Ovary (tissue), 9 donors: ENCODE measurements around the gene BNC2. TPM values are rescaled to one million over a fixed set of nuclear protein-coding genes. Genes with fewer than 3 reads are reported as not detected.

Source experiments
- DNase-seq, 5 donors: peaks; one replicate each; pipeline ENCODE4 v3.0.0-alpha.2; 2019 to 2020
- H3K27ac ChIP-seq, 2 donors: fragments of 200-600 bp; one replicate each; pipeline versions ENCODE4 v1.5.1 to v1.8.0; 2019 to 2022
- H3K27me3 ChIP-seq: fragments of 200-600 bp; one replicate; pipeline ENCODE4 v1.8.0; 2022
- H3K36me3 ChIP-seq: fragments of 200-600 bp; sonication (generic); one replicate; pipeline ENCODE4 v1.5.1; 2019
- H3K4me1 ChIP-seq: one replicate; pipeline ENCODE4 v1.8.1; 2013; ENCODE audit warnings: mild to moderate bottlenecking, moderate library complexity; ENCODE audit not compliant: insufficient read depth
- H3K4me3 ChIP-seq: fragments of 200-600 bp; sonication (generic); one replicate; pipeline ENCODE4 v1.5.1; 2017
- H3K9me3 ChIP-seq, 2 donors: fragments of 200-600 bp in 1 of 2; sonication (generic) in 1 of 2; one replicate each; pipeline versions ENCODE4 v1.5.1 to v1.8.1; 2013 to 2019; ENCODE audit warnings: mild to moderate bottlenecking in 1 of 2, moderate library complexity in 1 of 2
- EP300 ChIP-seq: sonication (generic); formaldehyde crosslinking; IDR thresholded peaks from one replicate; pipeline ENCODE4 v1.6.1; 2017; ENCODE audit warnings: antibody characterized with exemption
- POLR2A ChIP-seq: fragments of 450-650 bp; IDR thresholded peaks from one replicate; pipeline ENCODE4 v1.6.1; 2017; ENCODE audit warnings: antibody characterized with exemption, mild to moderate bottlenecking, moderate library complexity
- WGBS, 3 donors: extraction: QIAGEN DNeasy Blood & Tissue Kit in 1 of 3; methylation state at CpG; one replicate each; pipeline versions ENCODE4 v1.1.5 to v1.1.7; 2013 to 2017; 5-methylcytosine and 5-hydroxymethylcytosine counted together
- intact Hi-C, 4 donors: fragments of 100-400 bp; cut with DNase I; formaldehyde crosslinking; loops; one replicate each; pipeline versions ENCODE4 v1.11.0 to v1.15.1; 2022 to 2023
- polyA plus RNA-seq, 2 donors: library from polyadenylated mRNA; stranded (reverse); fragments of 200-250 nt in 1 of 2; fragments of 350-450 nt in 1 of 2; fragmentation: Illumina TruSeq in 1 of 2; extraction: RNeasy Lipid Tissue Mini Kit (QIAGEN cat#74804) in 1 of 2; gene quantifications; one replicate each; pipeline ENCODE4 v1.2.3, GENCODE V29; 2013 to 2014
- total RNA-seq, 7 donors: library from RNA; depleted of rRNA in 2 of 7; stranded (reverse); fragments of >200 nt in 2 of 7; fragmentation: NEBNext Ultra II Directional in 3 of 7; extraction: Animal tissue kit (Norgen Biotek cat#: 25700) in 3 of 7; gene quantifications; one replicate each; pipeline versions ENCODE4 v1.1.0 to v1.2.4, GENCODE V29; 2016 to 2023
- TF ChIP-seq, protein P1 (sequence below), 3 donors: fragments of 450-650 bp in 2 of 3; fragments of 200-600 bp in 1 of 3; IDR thresholded peaks; one replicate each; pipeline versions ENCODE4 v1.5.1 to v1.8.0; 2016 to 2022; ENCODE audit warnings: antibody characterized with exemption in 3 of 3, mild to moderate bottlenecking in 1 of 3
- donor health status: DM: no; HTN: no; CAD: no; lungs with moderate emphysema.
- donor health status: DM: no; HTN: no; CAD: no.
- donor health status: Bipolar disorder and iron deficiency.
- donor health status: DM: yes; HTN: yes; CAD: no.
- donor health status: DM: no; HTN: no; CAD: no.
- donor health status: DM: yes; HTN: yes; CAD: no.

Gene BNC2
- total and polyA plus RNA-seq, 9 donors = 17.2 to 232 (median 197) TPM

DNA sequence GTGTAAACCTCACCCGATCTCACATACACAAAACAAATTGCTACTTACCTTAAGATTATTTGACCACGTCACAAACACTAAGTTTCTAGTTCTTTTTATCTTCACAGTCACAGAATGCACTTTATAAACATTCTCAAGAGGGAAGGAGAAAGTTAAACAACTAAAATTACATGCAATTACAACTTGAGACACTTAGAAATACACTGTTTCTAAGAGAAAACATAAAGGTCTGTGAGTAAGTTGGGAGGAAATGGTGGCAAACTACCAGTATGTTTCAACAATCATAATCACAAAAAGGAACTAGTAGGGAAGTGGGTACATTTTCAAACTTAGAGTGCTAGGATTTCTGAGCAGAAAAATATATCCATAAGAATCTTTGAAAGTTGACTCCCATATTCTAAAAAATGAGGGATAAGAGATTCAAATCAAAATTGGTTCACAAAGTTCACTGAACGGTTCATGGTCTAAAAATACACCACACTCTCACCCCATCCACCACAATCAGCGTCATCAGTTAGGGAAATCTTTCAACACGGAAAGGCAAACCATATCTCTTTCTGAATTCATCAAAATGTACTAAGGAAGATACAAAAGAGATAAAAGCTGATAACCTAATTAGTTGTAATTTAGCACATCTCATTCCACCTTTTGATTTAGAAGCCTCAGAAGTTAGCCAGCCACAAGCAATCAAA is 182.6 kb downstream of the BNC2 start:
- TF ChIP-seq, protein P1, sequence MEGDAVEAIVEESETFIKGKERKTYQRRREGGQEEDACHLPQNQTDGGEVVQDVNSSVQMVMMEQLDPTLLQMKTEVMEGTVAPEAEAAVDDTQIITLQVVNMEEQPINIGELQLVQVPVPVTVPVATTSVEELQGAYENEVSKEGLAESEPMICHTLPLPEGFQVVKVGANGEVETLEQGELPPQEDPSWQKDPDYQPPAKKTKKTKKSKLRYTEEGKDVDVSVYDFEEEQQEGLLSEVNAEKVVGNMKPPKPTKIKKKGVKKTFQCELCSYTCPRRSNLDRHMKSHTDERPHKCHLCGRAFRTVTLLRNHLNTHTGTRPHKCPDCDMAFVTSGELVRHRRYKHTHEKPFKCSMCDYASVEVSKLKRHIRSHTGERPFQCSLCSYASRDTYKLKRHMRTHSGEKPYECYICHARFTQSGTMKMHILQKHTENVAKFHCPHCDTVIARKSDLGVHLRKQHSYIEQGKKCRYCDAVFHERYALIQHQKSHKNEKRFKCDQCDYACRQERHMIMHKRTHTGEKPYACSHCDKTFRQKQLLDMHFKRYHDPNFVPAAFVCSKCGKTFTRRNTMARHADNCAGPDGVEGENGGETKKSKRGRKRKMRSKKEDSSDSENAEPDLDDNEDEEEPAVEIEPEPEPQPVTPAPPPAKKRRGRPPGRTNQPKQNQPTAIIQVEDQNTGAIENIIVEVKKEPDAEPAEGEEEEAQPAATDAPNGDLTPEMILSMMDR (IDR thresholded peaks at IDR 0.05) = no peak
- TF ChIP-seq POLR2A = no peak
- TF ChIP-seq EP300 = no peak
- Histone ChIP-seq H3K9me3 (no peaks in the 10 kb centered on the region), H3K27ac (no peak overlapping the region), H3K4me1 (peaks cover 11% of the 10 kb centered on the region), H3K36me3 (no peaks in the 10 kb centered on the region), H3K4me3 (no peak overlapping the region), H3K27me3 (no peaks in the 10 kb centered on the region)
- 71 to 73% (median 71%) methylated on average over 5 of the region's 5 CpGs for WGBS, 3 donors
- intact Hi-C loops = no loop called here
- DNase-seq = no peak

DNA sequence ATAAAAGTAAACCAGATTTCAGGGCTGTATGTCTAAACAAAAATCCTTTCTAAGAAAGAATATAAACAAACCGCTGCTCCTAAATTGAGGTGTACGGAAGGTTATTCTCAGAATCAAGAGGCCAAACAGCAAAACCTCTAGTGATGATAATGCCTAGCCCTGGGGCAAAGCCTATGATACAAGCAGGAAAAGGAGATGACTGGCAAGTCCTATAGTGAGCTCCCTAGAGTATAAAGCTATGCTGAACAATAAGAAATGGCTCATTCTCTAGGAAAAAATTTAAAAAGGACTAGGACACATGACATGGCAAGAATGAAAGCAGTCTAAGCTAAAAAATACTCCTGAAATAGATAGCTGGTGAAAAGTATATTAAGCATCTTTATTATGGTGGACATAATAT is 187.1 kb downstream of the BNC2 start:
- Histone ChIP-seq H3K9me3 (no peaks in the 10 kb centered on the region), H3K27ac (no peak overlapping the region), H3K4me1 (peaks cover 12% of the 10 kb centered on the region), H3K36me3 (no peaks in the 10 kb centered on the region), H3K4me3 (no peak overlapping the region), H3K27me3 (no peaks in the 10 kb centered on the region)
- whole genome bisulfite sequencing, 3 donors = 67 to 73% (median 70%) methylated on average over 2 of the region's 2 CpGs
- DNase-seq = no peak
- intact Hi-C loops = no loop called here
- no peak for TF ChIP-seq EP300
- TF ChIP-seq, protein P1 (IDR thresholded peaks at IDR 0.05) = no peak

DNA sequence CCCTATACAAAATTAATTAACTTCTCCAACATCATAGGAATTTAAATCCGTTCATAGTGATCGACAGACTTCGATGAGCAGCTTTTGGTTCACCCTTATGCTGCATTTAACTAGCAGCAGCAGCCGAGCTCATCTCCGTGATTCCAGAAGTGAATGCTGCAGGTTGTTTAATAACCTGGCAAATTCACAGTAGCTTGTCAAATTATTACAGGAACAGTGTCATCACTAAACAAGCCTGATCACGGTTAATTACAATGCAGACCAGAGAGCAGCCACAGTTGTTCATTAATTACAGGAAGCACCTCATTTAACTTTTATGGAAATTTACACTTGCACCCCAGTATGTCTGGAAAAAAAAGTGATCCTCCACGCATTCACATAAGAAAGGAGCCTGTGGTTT is 188.2 kb downstream of the BNC2 start:
- peaks cover 14% of the 10 kb centered on the region for H3K4me1 ChIP-seq
- no peak for DNase-seq
- no peaks in the 10 kb centered on the region for H3K27me3 ChIP-seq
- intact Hi-C loops = no loop called here
- no peak overlapping the region for H3K4me3 ChIP-seq
- no peak overlapping the region for H3K27ac ChIP-seq
- TF ChIP-seq, protein P1 (IDR thresholded peaks at IDR 0.05) = no peak
- TF ChIP-seq POLR2A (no peak), EP300 (no peak)
- H3K9me3 ChIP-seq = no peaks in the 10 kb centered on the region
- no peaks in the 10 kb centered on the region for H3K36me3 ChIP-seq
- WGBS, 3 donors = 74 to 75% (median 75%) methylated on average over 7 of the region's 7 CpGs

DNA sequence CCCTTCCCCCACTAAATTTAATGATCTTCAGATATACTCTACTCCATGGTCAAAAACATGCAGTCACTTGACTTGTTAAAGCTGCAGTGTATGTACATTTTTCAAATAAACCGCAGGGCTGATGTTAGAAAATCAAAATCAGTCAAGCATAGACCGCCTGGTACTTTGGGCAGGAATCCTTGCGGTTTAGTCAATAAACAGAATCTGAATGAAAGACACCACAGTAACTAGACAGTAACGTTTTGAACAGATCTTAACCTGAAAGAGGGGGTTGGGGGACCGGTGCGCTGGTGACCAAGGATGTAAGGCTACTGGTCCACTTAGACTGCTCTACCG is 188.8 kb downstream of the BNC2 start:
- Histone ChIP-seq H3K27ac (no peak overlapping the region), H3K36me3 (no peaks in the 10 kb centered on the region), H3K4me1 (peaks cover 14% of the 10 kb centered on the region), H3K4me3 (no peak overlapping the region), H3K27me3 (no peaks in the 10 kb centered on the region), H3K9me3 (no peaks in the 10 kb centered on the region)
- intact Hi-C loops = no loop called here
- 77 to 88% (median 82%) methylated on average over 7 of the region's 7 CpGs for WGBS, 3 donors
- TF ChIP-seq EP300 (no peak), POLR2A (no peak)
- no peak for DNase-seq

DNA sequence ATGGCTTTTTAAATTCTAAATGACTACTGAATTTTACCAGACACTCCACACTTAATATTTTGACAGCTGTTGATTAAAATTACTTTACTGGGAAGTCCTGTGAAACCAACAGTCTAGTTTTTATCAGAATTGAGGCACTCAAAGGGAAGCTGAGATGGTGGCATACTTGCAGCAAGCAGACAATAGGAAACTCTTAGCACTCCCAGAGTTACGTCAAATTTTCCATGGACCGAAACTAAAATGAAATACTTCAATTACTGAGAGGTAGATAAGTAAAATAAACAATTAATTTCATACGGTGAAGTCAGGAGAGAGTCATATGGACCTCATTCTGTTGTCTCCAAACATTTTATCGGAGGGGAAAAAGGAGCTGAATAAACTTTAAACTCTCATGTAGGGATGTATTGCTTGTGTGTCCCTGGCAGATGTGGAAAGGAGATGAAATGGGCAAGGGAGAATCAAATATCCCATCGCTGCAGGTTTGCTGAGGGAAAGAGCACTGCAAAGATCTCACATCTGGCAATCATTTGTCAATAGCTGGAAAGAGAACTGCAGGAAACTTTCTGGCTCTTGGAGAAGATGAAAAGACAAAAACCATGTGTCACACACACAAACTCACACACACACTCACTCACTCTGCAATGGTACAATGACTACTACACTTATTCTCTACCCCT is 189.4 kb downstream of the BNC2 start:
- TF ChIP-seq EP300 = no peak
- TF ChIP-seq POLR2A = no peak
- TF ChIP-seq, protein P1 (IDR thresholded peaks at IDR 0.05) = no peak
- intact Hi-C loops = no loop called here

More for the DNA sequence above, 189.4 kb downstream of the BNC2 start:
- no peak overlapping the region for H3K4me3 ChIP-seq
- no peaks in the 10 kb centered on the region for H3K9me3 ChIP-seq
- WGBS, 3 donors = 61 to 69% (median 67%) methylated on average over 5 of the region's 5 CpGs
- no peak overlapping the region for H3K27ac ChIP-seq
- H3K27me3 ChIP-seq = no peaks in the 10 kb centered on the region
- H3K36me3 ChIP-seq = no peaks in the 10 kb centered on the region
- no peak for DNase-seq
- H3K4me1 ChIP-seq = peaks cover 16% of the 10 kb centered on the region
